CD1c-positive myeloid dendritic cell (primary cell): ENCODE measurements around the gene WASF3.

ENCODE experiments used
- DNase-seq: peaks from one replicate; pipeline ENCODE4 v3.0.0-alpha.2; 2016; ENCODE audit errors: extremely low spot score

The WASF3 gene

GRCh38 chr13:26590379-26590778 is 32.9 kb downstream of the WASF3 start:
- no peak for DNase-seq

- no peak for DNase-seq
Observed at GRCh38 chr13:26590951-26591350, 33.5 kb downstream of the WASF3 start.

GRCh38 chr13:26591672-26592071 is 34.2 kb downstream of the WASF3 start:
- DNase-seq = no peak

- DNase-seq = no peak
Observed at GRCh38 chr13:26593661-26594060, 36.2 kb downstream of the WASF3 start.

GRCh38 chr13:26594363-26594762 is 36.9 kb downstream of the WASF3 start:
- no peak for DNase-seq

- DNase-seq = no peak
Observed at GRCh38 chr13:26596458-26596857, 39.0 kb downstream of the WASF3 start.

- DNase-seq = no peak
Observed at GRCh38 chr13:26599403-26599802, 41.9 kb downstream of the WASF3 start.

GRCh38 chr13:26599860-26600259 is 42.4 kb downstream of the WASF3 start:
- no peak for DNase-seq

- no peak for DNase-seq
Observed at GRCh38 chr13:26600343-26600742, 42.9 kb downstream of the WASF3 start.

- DNase-seq = peak; percentile 11
Observed at GRCh38 chr13:26601669-26602068, 44.2 kb downstream of the WASF3 start.

GRCh38 chr13:26602783-26603182 is 45.3 kb downstream of the WASF3 start:
- no peak for DNase-seq

- no peak for DNase-seq
Observed at GRCh38 chr13:26604784-26605545, 47.5 kb downstream of the WASF3 start.

- no peak for DNase-seq
Observed at GRCh38 chr13:26605845-26606244, 48.4 kb downstream of the WASF3 start.

GRCh38 chr13:26606631-26607030 is 49.1 kb downstream of the WASF3 start:
- no peak for DNase-seq

- DNase-seq = no peak
Observed at GRCh38 chr13:26614721-26615120, 57.2 kb downstream of the WASF3 start.

GRCh38 chr13:26616126-26616525 is 58.6 kb downstream of the WASF3 start:
- DNase-seq = no peak

- no peak for DNase-seq
Observed at GRCh38 chr13:26618726-26619125, 61.2 kb downstream of the WASF3 start.

- DNase-seq = no peak
Observed at GRCh38 chr13:26619358-26619757, 61.9 kb downstream of the WASF3 start.

GRCh38 chr13:26621731-26622401 is 64.4 kb downstream of the WASF3 start:
- no peak for DNase-seq

- DNase-seq = no peak
Observed at GRCh38 chr13:26623125-26623524, 65.6 kb downstream of the WASF3 start.

- DNase-seq = no peak
Observed at GRCh38 chr13:26624572-26624971, 67.1 kb downstream of the WASF3 start.

- DNase-seq = no peak
Observed at GRCh38 chr13:26626271-26626670, 68.8 kb downstream of the WASF3 start.

GRCh38 chr13:26628706-26629105 is 71.2 kb downstream of the WASF3 start:
- no peak for DNase-seq
